GM21423 (cell line): ENCODE measurements around the gene FBXL20.
"Not testable (repeated sequence)": the region's sequence is repeated elsewhere in the genome, so short reads cannot be mapped to it uniquely, and the experiment has no call there.

Experiments used
- ATAC-seq: cut with Tn5 transposase; IDR thresholded peaks from one replicate; pipeline ENCODE4 v1.9.1; 2021; ENCODE audit warnings: mild to moderate bottlenecking, moderate library complexity; ENCODE audit not compliant: unreplicated experiment

Gene FBXL20, protein sequence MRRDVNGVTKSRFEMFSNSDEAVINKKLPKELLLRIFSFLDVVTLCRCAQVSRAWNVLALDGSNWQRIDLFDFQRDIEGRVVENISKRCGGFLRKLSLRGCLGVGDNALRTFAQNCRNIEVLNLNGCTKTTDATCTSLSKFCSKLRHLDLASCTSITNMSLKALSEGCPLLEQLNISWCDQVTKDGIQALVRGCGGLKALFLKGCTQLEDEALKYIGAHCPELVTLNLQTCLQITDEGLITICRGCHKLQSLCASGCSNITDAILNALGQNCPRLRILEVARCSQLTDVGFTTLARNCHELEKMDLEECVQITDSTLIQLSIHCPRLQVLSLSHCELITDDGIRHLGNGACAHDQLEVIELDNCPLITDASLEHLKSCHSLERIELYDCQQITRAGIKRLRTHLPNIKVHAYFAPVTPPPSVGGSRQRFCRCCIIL

DNA sequence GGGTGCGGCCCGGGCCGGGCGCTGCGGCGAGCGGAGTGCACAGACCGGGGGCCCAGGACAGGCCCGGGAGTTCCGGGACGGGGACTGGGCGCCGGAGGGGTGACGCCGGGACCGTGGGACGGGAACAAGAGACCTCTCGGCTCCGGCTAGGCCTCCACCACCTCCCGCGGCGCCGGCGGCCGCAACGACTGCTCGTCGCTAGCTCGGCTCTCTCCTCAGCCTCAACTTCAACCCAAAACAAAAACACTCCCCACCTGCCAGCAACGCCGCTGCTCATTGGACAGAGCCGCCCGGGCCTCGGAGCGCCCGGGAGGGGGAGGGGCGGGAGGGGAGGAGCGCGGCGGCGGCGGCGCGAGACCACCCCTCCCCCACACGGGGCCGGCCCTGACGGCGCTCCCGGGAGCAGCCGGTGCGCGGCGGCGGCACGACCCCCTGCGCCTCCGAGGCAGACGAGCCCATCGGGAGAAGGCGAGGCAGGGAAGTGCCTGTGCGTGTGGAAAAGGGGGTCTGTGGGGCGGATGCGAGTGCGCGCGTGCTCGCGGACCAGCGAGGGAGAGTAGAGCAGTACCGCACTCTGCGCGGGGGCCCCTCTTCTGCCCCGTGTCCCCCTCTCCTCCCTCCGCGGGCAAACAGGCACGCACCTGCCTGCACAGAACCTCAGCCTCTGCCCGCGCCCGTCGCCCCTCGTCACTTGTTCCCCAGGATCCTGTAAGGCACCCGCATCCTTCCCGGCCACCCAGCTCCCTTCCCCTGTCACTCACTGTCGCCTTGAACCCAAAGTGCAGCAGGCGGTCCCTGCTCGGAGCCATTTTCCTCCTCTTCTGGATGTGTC lies at the start of gene FBXL20:
FBXL20 (minus strand) TSS at position 215 of the 832 bp plus-strand sequence. CDS start 224 bp downstream, outside the sequence.
- peak; percentile 61 for ATAC-seq

DNA sequence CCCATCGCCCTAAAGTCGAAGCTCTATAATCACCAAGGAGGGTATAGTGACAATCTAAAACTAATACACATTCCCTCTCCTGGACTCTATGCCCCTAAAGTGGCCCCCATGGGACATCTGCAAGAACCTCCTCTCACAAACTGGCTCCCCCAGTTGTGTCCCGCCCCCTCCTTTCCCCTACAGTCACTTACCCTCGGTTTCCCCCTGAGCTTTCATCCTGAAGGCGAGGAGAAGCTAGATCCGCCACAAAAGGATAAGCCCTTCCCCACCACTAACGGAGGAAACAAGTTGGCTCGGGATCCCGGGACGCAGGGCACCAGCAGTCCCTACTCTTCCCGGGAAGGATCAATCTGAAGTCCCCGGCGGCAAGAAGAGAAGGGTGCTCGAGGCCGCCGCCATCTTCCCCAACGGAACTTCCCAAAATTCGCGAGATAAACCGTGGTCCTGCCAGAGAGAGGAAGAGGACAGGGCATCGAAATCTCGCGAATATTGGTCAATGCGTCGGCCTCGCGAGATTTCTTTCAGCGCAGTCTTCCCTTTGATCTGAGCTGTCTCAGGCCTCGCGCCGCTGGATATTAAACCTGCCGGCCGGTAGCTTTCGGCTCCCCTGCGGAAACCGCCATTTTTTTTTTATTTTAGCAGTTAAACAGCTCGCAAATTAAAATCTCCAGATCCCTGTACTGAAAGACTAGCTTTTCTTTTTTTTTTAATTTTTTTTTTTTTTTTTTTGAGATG lies 49.6 kb upstream of the FBXL20 start, which contains the start of gene MED1:
MED1 (minus strand) TSS at position 417 of the 735 bp plus-strand sequence; CDS start at position 216, 201 bp downstream.
- peak; percentile 96 for ATAC-seq

DNA sequence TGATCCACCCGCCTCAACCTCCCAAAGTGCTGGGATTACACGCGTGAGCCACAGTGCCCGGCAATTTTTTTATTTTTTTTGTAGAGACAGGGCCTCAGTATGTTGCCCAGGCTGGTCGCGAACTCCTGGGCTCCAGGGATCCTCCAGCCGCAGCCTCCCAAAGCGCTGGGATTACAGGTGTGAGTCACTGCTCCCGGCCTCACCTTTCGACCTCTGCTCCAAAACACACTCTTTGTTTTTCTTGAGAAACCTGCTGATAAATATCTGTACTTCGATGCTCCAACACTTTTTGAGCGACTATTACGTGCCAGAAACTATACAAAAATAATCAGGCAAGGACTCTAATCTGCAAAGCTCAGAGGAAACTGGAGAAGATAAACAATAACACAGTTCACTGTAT lies 48.6 kb upstream of the FBXL20 start:
- ATAC-seq: no peak

DNA sequence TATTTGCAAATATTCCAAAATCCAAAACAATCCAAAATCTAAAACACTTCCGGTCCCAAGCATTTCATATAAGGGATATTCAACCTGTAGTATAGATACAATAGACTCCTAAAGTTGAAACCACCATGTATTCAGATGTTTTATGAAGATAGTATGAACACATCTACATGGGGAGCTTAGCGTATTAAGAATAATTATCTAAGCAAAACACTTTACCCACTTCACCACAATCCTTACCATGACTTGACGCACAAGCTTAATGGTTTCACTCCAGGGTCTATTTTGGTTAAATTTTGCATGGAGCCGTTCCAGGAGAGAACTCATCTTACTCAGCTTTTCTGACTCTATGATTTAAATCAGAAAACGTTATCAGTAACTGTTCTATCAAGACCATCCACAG lies 46.1 kb upstream of the FBXL20 start:
- no peak for ATAC-seq

DNA sequence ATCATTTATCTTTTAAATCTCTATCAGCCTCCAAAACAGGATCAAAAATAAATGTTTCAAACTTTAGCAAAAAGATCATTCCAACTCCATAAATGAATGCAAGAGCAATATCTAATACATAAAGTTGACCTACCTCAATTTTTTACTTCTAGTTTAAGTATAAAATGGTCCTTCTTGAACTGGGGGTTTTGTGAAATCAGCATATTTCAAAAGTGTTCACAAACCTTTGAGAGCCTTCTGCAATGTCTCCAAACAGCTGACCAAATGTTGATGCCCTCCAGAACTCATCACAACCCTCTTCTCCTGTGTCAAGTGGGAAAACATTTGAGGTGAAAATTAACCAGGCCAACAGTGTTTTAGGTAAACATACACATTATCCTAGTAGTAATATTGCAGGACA lies 41.9 kb upstream of the FBXL20 start:
- no peak for ATAC-seq

DNA sequence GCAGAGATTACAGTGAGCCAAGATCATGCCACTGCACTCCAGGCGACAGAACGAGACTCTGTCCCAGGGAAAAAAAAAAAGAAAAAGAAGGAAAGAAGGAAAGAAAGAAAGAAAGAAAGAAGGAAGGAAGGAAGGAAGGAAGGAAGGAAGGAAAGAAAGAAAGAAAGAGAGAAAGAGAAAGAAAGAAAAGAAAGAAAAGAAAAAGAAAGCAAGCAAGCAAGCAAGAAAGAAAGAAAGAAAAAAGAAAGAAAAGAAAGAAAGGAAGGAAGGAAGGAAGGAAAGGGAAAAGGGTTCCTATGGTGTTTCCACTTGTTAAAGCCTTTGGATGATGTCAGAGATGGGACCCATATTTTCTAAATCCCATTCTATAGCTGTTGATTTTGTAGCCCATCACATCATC lies 38.4 kb upstream of the FBXL20 start:
- ATAC-seq: not testable (repeated sequence)

DNA sequence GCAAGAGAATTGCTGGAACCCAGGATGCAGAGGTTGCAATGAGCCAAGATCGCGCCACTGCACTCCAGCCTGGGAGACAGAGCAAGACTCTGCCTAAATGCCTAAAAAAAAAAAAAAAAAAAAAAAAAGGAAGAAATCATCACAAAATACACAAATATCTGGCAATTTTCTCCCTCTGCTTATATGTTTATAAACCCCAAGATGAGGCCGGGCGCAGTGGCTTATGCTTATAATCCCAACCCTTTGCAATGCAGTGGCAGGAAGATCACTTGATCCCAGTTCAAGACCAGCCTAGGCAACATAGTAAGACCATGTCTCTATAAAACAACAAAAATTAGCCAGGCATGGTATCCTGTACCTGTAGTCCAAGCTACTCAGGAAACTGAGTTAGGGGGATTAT lies 28.2 kb upstream of the FBXL20 start:
- ATAC-seq: no peak

DNA sequence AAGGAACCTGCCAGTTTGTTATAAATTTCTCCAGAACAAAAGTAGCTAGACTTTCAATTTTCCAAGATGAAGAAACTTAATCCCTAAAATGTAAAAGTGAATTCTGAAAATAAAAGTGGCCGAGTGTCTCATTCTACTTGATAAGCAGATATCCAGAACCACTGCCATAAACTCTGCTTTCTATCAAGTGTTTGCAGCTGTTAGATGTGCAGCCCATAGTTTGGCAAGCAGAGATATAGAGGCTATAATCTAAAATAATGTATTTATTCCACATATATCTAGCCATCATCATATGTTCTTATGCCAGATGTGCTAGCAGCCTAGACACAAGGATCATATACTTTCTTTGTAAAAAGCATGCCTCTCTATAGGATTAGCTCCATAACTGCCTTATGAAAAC lies 14.7 kb upstream of the FBXL20 start:
- no peak for ATAC-seq

DNA sequence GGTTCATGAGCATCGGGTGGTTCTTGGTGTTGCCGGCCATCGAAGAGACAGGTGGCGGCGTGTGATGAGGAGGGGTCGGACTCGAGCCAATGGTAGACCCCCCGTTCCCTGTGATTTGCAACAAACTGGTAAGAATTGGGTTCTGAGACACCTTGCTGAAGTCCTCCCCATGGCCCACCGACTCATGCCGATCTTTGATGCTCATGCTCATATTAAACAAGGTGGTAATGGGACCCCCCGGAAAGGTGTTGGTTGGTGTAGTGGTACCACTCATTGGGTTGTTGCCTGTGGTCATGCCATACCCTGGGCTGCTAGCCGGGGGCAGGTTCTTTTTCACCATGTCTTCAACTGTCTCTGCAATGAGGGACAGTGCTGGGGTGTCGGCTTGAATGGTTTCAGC lies 8.9 kb upstream of the FBXL20 start:
- no peak for ATAC-seq

DNA sequence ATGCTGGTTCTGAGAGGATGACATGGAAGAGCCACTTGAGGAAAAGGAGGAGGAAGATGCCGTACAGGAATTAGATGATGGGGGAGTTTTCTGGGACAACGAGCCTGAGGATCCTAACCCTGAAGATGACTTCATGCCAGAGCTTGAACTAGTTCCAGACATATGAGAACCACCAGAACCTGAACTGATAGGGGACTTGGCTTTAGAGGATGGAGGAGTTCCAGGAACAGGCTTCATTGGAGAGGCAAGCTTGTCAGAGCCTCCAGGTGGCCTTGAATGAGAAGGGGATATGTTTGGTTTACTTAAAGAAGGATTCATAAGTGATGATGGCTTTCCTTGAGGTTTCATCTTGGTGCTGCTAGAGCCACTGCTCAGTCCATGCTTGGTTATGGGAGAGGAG lies 6.9 kb upstream of the FBXL20 start:
- no peak for ATAC-seq

DNA sequence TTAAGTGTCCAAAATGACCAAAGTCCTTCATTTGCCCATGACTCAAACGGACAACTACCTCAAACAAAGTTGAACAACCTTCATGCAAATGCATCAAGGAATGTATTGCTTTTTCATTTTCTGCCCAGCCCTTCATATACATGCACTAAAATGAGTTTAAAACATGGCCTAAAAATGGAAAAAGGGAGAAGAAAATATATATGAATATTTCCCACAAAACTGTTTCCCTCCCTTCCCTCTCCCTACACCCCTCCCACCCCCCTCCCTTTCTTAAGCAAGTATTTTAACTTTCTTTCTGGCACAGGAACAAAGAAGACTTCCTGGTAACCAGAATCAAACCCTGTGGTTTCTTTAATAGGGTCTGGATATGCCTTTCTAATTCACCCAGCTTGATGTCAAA lies 5.5 kb upstream of the FBXL20 start:
- ATAC-seq: no peak

DNA sequence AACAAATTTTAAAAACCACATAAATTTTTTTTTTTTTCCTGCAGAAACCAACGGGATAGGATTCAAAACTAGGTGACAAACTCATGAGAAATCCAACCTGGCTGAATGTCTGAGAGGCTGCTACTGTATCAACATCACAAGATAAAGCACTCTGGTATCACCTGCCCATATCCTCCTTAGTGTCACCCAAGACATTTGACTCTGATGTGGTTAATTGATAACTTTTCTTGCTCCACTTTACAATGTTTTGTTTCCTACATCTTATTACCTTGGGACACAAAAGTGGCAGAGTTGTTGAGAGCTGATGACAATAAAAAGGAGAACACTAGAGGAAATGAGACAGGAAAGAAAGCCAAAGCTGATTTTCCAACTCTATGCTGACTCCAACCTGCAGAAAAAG lies 4.0 kb upstream of the FBXL20 start:
- no peak for ATAC-seq

DNA sequence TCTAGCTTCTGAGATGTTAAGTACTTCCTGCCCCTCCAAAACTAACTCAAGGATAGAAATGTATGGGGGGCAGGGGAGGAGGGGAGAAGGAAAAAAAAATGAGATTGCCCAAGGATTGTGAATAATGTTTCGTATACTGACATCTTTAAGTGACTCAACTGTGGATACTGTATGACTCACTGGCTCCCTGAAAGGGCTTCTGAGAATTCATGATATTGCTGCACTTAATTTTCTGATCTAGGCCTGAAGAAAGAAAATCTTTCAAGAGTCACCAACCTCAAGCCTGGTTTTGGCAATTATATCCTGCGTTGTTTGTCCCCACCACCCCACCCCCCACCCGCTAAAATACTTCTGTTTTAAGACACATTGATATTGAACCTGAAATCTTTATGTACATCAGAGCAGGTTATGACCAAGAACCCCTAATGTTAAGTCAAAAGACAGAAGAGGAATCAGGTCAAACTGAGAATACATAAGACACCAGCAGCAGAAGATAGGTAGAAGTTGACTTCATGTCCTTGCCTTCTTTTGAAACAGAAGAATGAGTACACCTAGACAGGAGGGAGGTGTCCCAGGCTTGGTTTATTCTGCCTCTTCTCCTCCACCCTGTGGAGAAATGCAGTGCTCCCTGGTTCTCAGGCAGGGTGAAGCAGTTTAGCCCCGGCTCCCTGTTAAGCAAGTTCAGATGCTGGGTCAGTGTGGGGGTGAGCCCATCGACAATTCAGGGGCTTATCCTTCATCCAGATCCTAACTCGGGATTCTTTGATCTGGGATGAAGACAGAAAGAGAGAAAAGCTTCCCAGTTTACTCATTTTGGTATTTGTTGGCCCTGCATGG lies 3.3 kb upstream of the FBXL20 start:
- ATAC-seq: no peak

DNA sequence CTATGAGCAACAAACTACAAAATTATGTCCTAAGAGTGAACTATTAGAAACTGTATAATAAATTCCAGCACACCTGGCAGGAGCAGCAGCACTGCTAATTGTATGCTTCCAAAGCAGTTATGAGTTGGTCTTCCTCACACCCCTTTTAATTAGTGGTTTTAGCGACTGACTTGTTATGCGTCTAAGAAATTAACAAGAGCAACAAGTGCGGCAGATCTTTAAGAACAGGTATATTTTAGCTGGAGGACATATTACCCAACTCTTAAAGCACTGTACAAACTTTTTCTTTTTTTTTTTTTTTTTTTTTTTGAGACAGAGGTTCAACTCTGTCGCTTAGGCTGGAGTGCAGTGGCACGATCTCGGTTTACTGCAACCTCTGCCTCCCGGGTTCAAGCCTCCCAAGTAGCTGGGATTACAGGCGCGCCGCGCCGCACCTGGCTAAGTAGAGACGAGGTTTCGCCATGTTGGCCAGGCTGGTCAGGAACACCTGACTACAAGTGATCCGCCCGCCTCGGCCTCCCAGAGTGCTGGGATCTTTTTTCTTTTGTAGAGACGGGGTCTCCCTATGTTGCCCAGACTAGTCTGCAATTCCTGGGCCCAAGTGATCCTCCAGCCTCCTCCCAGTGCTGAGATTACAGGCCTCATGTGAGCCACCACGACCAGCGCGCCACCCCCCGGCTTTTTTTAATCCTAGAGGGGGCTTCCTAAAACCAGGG lies 1.6 kb upstream of the FBXL20 start:
- ATAC-seq: no peak

DNA sequence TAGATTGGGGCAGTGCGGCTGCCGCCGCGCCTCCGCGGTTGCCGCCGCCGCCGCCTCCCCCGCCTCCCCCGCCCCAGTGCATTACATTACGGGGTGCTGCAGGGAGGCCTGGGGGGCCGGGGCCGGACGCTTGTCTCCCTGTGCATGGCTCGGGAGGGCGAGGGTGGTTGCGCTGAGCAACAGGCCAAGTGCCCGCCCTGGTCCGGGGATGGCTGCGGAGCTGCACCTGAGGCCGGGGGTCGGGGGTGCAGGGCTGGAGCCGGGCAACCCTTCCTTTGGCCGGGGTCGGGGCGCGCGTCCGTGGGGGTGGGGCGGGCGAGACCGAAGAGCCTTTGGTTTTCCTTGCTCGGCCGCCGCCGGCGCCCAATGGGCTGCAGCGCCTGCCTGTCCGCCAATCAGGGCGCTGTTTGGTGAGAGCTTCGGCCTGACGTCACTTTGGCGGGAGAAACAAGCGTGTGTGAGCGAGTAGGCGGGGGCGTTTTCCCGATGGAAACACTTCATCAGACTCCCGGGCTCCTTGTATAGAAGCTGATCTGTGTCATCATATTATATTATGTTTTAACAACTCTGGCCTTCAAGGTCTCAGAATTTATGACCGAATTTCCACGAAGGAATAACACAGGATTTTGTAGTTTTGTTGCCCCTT lies 941 bp upstream of the FBXL20 start:
- ATAC-seq: peak; percentile 55

DNA sequence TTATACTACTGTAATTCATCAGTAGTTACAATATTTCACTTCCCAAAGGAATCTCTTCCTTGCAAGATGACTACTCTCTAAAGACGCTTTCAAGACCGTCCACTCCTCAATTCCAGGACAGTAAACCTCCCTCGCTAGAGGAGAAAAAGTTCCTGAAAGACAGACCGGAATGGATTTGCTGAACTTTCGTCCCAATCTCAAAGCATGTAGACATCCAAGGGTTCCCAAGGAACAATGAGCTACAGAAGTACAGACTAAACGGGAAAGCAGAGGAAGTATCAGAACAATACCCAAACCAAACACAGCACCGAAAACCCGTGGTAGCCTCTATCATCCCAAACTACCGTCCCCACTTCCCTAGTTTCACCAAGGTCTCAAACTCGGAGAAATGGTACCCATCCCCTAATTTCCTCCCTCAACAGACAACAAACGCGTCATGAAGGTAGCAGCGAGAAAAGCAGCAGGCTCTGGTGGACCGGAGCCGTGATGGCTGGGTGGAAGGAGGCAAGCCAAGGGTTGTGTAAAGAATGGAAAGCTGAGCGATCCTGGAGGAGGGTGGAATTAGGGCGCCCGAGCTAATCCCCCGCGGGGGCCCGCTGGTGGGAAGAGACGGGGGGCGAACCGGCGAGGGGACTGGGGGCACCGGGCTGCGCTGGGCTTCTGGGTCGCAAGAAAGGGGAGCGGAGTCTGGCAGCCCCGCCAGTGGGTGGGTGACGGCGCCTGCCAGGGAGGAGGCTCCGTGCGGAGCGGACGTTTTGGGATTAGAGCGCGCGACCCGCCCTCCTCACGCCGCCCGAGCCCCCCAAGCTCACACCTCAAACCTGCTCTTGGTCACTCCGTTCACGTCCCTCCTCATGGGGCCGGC lies 647 bp downstream of the FBXL20 start:
- ATAC-seq: peak; percentile 1

DNA sequence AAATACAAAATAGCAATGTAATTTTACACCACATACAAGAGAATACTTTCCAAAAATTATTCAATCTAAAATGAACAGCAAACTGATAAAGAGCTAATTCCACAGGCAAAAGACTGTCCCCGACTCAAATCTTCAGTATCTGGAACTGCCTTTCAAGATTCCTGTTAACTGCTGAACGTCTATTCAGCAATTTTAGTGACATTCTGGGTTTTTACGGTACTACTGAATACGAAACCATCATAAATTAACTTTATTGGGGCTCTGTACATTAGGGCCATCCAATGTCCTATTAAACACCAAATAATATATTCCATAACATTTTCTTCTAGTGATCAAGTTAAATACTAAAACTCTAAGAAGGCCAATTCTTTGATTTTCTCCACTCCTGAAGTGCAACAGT lies 1.6 kb downstream of the FBXL20 start:
- no peak for ATAC-seq

DNA sequence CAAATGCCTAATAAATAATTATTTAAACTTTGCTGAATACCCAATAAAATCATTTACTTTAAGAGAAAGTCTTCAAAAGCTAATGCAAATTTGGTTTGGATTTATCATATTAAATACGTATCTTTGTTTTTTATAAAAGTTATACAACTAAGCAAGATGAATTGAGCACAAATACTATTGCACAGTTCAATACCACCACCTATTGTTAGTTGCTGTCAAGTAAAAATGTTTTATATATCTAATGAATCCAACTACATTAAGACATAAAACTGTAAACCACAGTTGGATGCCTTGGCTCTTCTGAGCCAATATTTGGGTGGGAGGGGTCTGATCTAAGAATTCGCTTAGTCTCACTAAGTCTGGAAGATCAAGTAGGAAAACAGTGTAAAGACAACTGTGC lies 7.7 kb downstream of the FBXL20 start:
- no peak for ATAC-seq
